ENCODE results near the gene IQCK.
"Not testable (repeated sequence)": the region's sequence is repeated elsewhere in the genome, so short reads cannot be mapped to it uniquely, and the experiment has no call there.

IQCK gene

GRCh38 chr16:19717741-19718623 lies at the start of gene IQCK, which contains the start of gene KNOP1:
Gene IQCK (plus strand): TSS chr16:19718271. CDS start chr16:19718307, 36 bp downstream.
Gene KNOP1 (minus strand): TSS chr16:19718227. CDS start chr16:19715035, 3,192 bp downstream.
- peak; percentile 90 for DNase-seq

DNA sequence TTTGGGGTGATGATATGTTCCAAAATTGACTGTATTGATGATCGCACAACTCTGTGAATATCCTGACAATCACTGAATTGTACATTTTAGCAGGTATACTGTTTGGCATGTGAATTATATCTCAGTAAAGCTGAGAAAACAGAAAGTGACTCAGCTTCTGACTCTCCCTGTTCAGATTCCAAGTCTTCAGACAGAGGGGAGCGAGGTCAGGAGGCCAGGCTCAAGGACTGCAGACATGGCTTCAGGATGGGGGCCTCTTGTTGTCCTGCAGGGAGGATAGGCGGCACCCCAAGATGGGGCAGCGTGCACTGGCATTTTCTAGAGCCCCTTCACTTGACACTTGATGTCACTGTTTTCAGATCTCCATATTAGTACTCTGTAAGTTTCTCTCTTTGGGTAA lies 45.7 kb upstream of the IQCK start:
- no peak for DNase-seq

- DNase-seq = no peak
These were observed 43.6 kb upstream of the IQCK start for GRCh38 chr16:19674485-19674884.

GRCh38 chr16:19677402-19677801 lies 40.7 kb upstream of the IQCK start:
- DNase-seq = no peak

- no peak for DNase-seq
These were observed 39.3 kb upstream of the IQCK start for GRCh38 chr16:19678804-19679203.

GRCh38 chr16:19679281-19679680 lies 38.8 kb upstream of the IQCK start:
- DNase-seq = not testable (repeated sequence)

DNA sequence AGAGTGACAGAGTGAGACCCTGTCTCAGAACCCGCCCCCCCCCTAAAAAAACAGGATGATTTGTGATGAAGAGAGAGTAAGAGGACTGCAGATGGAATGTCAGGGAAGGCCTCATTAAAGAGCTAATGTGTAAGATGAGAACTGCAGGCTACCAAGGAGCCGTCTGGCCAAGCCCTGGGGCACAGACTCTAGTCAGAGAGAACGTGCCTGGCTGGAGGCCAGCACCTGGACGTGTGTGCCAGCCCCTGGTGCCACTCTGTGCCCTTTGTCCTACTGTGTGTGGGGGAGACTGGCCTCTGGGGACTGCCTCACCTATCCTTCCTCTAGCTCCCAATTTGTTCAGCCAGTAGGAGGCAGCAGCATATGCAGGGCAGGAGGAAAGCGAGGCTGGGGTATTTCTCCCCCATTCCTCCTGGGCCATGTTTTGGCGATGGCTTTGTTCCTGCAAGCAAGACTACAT lies 37.2 kb upstream of the IQCK start:
- DNase-seq = no peak

- no peak for DNase-seq
These were observed 36.4 kb upstream of the IQCK start for GRCh38 chr16:19681637-19682036.

DNA sequence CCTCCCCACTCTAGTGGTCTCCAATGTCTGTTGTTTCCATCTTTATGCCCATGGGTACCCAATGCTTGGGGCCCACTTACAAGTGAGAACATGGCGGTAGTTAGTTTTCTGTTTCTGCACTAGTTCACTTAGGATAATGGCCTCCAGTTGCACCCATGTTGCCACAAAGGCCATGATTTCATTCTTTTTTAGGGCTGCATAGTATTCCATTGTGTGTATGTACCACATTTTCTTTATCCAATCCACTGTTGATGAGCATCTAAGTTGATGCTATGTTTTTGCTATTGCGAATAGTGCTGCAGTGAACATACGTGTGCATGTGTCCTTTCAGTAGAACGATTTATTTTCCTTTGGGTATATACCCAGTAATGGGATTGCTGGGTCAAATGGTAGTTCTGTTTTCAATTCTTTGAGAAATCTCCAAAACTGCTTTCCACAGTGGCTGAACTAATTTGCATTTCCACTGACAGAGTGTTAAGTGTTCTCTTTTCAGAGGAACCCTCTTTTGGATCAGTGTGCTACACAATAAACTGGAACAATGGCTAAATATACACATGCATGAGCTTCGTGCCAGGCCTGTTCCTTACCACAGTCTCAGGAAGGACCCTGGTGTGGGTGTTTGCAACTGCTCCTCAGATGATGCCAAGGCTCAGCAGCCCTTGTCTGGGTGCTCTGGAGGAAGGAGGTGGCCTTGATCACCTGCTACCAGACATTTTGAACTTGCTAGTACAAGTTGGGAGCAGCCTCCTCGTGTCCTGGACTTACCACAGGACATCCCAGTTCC lies 34.4 kb upstream of the IQCK start:
- no peak for DNase-seq

DNA sequence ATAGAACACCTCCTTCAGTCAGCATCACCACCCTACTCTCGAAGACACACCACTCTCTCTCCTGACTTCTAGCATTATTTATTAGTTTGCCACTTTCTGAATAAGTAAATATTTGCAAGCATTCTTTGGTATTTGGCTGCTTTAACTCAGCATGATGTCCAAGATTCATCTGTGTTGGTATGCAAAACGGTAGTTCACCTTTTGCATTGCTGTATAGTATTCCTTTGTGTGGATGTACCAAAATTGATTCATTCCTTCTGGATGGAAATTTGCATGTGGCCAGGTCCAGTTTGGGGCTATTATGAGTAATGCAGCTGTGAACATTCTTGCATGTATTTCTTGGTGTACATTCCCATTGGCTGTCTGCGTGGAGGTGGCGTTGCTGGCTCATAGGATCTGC lies 32.9 kb upstream of the IQCK start:
- DNase-seq = no peak

DNA sequence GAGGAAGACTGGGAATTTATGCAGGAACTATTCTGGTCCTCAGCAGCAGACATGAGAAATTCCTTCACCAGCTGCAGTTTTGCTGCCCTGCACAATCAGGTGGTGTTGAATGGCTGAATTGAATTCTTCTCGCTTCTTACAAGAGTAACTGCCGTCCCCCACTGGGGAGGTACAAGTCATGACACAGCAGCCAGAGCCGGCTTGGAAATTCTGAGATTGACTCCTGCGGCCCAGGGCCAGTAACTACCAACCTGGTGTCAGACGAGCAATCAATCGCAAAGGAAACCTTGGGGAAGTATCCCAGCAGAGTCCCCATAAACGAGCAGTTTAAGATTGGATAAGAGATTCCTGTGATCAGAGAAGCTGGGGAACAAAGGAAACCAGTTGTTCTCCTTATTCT lies 30.8 kb upstream of the IQCK start:
- DNase-seq = no peak

DNA sequence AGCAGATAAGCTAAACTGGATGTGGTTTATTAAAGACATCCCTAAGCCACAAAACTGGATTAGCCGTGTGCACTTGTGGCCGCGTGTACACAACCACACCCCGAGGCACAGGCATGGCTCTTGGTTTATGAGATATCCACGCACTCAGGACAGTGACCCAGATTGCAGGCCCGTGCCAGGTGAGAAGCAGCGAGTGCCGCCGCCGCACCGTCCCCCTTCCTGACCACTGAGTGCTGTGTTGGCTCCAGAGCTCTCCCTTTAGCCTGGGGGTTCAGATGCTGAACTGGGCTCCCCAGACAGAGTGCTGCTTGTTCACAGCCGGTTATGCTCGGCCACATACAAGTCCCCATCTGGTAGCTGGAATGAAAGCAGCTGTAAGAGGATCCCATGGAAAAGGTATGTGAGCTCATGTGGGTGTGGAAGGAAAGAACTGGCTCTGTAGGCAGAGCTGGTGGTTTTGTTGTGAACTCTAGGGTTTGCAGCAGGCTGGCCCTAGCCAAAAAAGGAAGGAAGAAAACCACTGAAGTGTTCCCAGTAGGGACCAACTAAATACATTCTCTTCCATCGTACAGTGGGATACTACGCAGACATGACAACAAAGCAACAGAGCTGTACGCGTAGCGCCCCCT lies 29.6 kb upstream of the IQCK start:
- DNase-seq = no peak

GRCh38 chr16:19689342-19689741 lies 28.7 kb upstream of the IQCK start:
- no peak for DNase-seq

GRCh38 chr16:19690196-19690595 lies 27.9 kb upstream of the IQCK start:
- DNase-seq = no peak

GRCh38 chr16:19691161-19691711 lies 26.8 kb upstream of the IQCK start:
- DNase-seq = no peak

DNA sequence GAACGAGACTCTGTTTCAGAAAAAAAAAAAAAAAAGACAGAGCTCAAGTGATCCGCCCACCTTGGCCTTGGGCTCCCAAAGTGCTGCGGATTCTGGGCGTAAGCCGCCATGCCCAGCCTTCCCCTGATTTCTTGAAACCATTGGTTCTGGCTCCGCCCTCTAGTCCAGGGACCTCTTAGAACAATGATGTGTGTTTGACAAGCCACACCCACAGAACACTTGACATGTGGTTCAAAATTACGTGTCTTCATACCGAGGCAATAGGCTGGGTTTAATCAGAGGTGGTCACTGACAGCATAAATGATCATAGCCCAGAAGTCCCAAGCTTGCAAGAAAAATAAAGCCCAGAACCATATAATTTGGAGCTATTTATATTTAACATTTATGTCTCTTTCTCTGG lies 23.1 kb upstream of the IQCK start:
- no peak for DNase-seq

DNA sequence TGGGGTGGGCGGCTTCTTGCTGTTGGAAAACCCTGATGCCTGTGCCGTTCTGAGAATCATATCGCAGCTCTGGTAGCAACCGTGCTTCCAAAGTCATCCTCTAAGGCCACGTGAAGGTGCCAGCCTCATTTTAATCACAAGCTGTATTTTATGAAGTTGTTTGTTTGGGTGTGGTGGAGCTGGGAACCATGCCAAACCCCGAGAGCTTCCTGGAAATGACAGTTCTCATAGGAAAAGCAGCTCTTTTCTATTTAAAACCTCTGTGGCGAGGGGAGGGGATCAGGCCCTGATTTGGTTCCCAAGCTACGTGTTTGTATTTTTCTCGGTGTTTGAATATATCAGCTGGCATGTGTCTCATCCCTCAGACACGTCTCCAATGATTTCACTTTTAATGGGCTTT lies 21.7 kb upstream of the IQCK start:
- peak; percentile 51 for DNase-seq

- no peak for DNase-seq
These were observed 21.1 kb upstream of the IQCK start for GRCh38 chr16:19696961-19697360.

DNA sequence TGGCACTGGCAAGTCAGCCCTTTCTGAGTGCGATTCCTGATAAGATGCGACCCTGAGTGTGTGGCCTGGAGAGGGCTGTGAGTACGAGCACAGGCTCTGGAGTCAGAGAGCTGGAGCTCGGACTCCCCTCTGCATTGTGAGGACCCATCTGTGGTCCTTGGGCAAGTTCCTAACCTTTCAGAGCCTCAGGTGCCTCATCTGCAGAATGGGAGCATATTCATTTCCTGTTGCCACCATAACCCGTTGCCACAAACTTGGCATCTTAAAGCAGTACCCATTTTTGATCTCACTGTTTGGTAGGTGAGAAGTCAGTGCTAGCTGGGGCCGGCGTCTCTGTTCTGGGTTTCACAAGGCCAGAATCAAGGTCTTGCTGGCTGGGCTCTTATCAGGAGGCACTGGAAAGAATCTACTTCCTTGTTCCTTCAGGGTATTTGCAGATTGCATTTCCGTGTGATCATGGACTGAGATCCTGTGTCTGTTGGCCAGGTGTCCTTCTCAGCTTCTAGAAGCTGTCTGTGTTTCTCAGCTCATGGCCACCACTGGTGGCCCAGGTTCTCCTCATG lies 20.2 kb upstream of the IQCK start:
- no peak for DNase-seq

DNA sequence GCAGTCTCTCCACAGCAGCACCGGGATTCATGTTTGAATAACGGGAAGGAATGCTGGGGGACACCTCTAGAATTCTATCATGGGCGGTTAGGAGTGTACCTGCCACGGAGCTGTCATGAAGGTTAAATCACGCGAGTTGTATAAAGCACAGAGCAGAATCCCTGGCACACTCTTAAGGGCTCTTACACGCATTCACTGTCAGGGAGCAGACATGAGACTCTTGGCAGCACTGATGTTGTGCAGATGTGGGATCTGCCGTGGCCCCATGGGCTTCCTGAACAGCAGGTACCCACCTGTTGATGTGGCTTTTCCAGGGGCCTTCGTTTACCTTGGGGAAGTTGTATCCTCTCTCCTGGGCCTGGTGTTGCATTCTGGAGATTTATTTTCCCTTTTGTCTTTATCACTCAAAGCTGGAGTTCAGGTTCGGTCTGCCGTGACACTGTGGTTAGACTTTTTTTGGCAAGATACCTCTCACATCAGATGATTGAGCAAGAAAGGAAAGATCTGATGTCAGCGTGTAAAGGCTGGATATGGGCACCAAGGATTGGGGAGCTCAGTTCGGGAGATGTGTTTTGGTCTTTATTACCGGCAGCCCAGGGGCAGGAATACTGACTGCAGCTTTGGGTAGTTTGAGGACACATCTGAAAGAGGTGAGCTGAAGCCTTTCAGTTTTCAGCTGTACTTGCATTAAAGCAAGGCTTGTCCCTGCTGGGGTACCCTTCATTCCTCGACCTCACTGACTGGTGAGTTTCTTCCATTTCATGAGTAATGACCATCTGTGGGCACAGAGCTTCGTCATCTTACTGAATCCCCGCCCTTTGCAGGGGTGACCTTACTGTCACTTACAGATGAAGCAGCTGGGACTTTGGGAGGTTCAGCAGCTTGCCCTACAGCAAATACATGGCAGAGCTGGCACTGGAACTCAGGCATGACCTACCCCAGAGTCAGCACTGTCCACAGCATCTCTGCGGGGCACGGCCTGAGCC lies 19.3 kb upstream of the IQCK start:
- DNase-seq = peak; percentile 41

DNA sequence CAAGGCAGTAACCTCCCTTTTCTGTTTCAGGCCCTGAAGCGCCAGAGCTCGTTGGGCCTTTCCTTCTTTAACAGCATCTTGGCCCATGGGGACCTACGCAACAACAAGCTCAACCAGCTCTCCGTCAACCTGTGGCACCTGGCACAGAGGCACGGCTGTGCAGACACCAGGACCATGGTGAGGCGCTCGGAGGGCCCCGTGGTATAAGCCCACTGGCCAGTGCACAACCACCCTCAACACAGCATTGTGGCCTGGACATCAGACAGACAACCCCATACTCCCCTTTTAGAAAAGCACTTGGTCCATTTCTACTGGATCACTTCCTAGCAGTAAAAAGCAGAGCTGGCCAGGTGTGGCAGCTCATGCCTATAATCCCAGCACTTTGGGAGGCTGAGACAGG lies 18.6 kb upstream of the IQCK start:
- no peak for DNase-seq
